Suprapubic skin (tissue), 4 donors: ENCODE results near the gene NR4A2. TPM values are rescaled to one million over a fixed set of nuclear protein-coding genes. Genes with fewer than 3 reads are reported as not detected.

Experiments
- DNase-seq, 2 donors: peaks; one replicate each; pipeline ENCODE4 v3.0.0-alpha.2; 2019; ENCODE audit warnings: low spot score in 2 of 2
- H3K27ac ChIP-seq: fragments of 200-600 bp; sonication (generic); one replicate; pipeline ENCODE4 v1.5.1; 2019
- H3K27me3 ChIP-seq: fragments of 200-600 bp; sonication (generic); one replicate; pipeline ENCODE4 v1.5.1; 2019
- H3K36me3 ChIP-seq: fragments of 200-600 bp; sonication (generic); one replicate; pipeline ENCODE4 v1.5.1; 2019
- H3K4me1 ChIP-seq: fragments of 200-600 bp; sonication (generic); one replicate; pipeline ENCODE4 v1.5.1; 2019
- H3K4me3 ChIP-seq: fragments of 200-600 bp; sonication (generic); one replicate; pipeline ENCODE4 v1.5.1; 2019; ENCODE audit warnings: mild to moderate bottlenecking
- H3K9me3 ChIP-seq: fragments of 200-600 bp; sonication (generic); one replicate; pipeline ENCODE4 v1.5.1; 2019
- CTCF ChIP-seq, 2 donors: fragments of 200-600 bp in 1 of 2; fragments of 450-650 bp in 1 of 2; sonication (generic) in 1 of 2; IDR thresholded peaks; one replicate each; pipeline ENCODE4 v1.5.1; 2016 to 2019; ENCODE audit warnings: antibody characterized with exemption in 2 of 2, mild to moderate bottlenecking in 1 of 2, moderate library complexity in 1 of 2
- EP300 ChIP-seq: sonication (generic); formaldehyde crosslinking; IDR thresholded peaks from one replicate; pipeline ENCODE4 v1.6.1; 2017; ENCODE audit warnings: antibody characterized with exemption
- POLR2A ChIP-seq, 2 donors: fragments of 450-650 bp; IDR thresholded peaks; one replicate each; pipeline ENCODE4 v1.6.1; 2017; ENCODE audit warnings: antibody characterized with exemption in 2 of 2, mild to moderate bottlenecking in 2 of 2, moderate library complexity in 2 of 2
- POLR2AphosphoS5 ChIP-seq, 3 donors: sonication (generic); formaldehyde crosslinking; IDR thresholded peaks; one replicate each; pipeline ENCODE4 v1.6.1; 2017; ENCODE audit warnings: antibody characterized with exemption in 3 of 3
- WGBS: methylation state at CpG from one replicate; pipeline ENCODE4 v1.1.5; 2018; 5-methylcytosine and 5-hydroxymethylcytosine counted together
- total RNA-seq, 4 donors: library from RNA; depleted of rRNA; stranded (reverse); fragments of >200 nt; gene quantifications; one replicate each; pipeline ENCODE4 v1.1.0, GENCODE V29; 2016

The NR4A2 gene
- total RNA-seq, 4 donors from 2014 or later: 9.5 to 21.7 (median 19.8) TPM

GRCh38 chr2:156279446-156280150 lies 52.9 kb downstream of the NR4A2 start:
- Histone ChIP-seq H3K9me3 (no peaks in the 10 kb centered on the region), H3K4me1 (no peaks in the 10 kb centered on the region), H3K36me3 (no peaks in the 10 kb centered on the region), H3K27me3 (no peaks in the 10 kb centered on the region), H3K4me3 (no peak overlapping the region), H3K27ac (no peak overlapping the region)
- 75% methylated on average over 5 of the region's 5 CpGs for WGBS
- no peak for DNase-seq
- TF ChIP-seq EP300 (no peak), POLR2AphosphoS5 (IDR thresholded peaks at IDR 0.05) (no peak), POLR2A (IDR thresholded peaks at IDR 0.05) (no peak), CTCF (IDR thresholded peaks at IDR 0.05) (no peak)

Other genes starting within 250 kb of the NR4A2 start
- gene GPD2, start 103.7 kb upstream of the NR4A2 start, total RNA-seq: 10 to 100 TPM; 34.7 to 77.5 (median 50.3) TPM